ENCODE data around the gene GMIP. TPM values are rescaled to one million over a fixed set of nuclear protein-coding genes. Genes with fewer than 3 reads are reported as not detected.

The GMIP gene
- total and polyA plus RNA-seq, 2 experiments from 2014 or later = 5.1 to 22.1 TPM

DNA sequence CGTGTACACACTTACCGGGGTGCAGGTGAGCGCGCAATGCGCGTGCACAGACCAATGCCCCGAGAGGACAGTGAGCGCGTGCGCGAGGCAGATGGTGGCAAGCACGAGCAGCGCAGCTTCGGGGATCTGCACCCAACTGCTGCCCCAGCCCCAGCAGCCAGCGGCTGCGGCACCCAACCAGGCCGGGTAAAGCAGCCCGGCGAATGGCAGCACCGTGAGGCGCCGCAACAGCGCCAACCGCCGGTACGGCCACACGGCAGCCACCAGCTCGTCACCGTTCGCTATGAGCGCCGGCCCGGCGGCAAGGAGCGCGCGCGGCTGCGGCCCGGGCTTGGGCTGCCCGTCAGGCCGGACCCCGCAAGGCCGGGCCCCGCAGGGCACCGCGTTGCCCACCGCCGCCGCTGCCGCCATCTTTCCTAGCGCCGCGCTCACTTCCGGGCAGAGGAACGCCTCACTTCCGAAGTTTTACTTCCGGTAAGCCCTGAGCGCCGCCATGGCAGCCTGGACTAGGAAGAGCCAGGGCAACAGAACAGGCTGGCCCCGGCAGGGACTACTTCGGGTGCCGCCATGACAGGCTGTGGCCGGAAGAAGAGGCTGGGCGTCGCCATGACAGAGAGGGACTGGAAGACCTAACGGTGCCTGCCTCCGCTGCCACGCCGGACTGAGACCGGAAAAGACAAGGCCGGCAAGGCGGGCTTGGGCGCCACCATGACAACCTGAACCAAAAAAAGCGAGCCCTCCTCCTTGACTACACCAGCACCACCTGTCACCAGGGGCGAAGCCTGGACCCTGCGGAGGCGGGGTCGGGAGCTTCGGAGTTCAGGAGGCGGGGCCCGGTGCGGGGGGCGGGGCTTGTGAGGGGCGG lies 20.0 kb upstream of the GMIP start, which contains the start of gene ATP13A1:
ATP13A1 (minus strand) TSS at position 421 of the 865 bp plus-strand sequence; CDS start at position 411, 10 bp downstream.
- peak within 1 kb of the TSS; percentile 95 for H3K27ac Mint-ChIP-seq

DNA sequence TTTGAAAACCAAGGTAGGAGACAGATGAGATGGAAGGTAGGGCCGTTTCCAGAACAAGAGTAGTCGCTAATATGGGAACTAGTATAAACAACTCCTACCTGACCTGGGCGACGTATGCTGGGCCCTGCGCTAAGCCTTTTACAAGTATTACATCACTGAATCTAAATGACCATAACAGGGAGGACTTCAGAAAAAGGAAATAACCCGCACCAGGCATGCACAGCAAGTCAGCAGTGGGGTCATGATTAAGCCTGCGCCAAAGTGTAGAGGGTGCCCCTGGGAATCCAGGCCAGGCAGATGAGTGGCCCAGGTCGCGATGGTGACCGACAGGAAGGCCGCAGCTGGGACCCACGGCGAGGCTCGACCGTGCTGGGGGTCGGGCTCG lies 19.4 kb upstream of the GMIP start:
- peak overlapping the region; percentile 80 for H3K27ac ChIP-seq (ENCODE audit: low read depth)

More for the DNA sequence above, 20.0 kb upstream of the GMIP start, which contains the start of gene ATP13A1:
- peak within 1 kb of the TSS; percentile 92 for H3K4me3 Mint-ChIP-seq
- H3K4me3 ChIP-seq = peak within 1 kb of the TSS; percentile 95
- TF ChIP-seq STAT1 (IDR thresholded peaks at IDR 0.05; ENCODE audit: unreplicated experiment) = no peak
- TF ChIP-seq, protein P1, sequence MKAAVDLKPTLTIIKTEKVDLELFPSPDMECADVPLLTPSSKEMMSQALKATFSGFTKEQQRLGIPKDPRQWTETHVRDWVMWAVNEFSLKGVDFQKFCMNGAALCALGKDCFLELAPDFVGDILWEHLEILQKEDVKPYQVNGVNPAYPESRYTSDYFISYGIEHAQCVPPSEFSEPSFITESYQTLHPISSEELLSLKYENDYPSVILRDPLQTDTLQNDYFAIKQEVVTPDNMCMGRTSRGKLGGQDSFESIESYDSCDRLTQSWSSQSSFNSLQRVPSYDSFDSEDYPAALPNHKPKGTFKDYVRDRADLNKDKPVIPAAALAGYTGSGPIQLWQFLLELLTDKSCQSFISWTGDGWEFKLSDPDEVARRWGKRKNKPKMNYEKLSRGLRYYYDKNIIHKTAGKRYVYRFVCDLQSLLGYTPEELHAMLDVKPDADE (IDR thresholded peaks at IDR 0.05) = peak; percentile 95
- TF ChIP-seq POLR2AphosphoS5 (IDR thresholded peaks at IDR 0.05; ENCODE audit: low read depth) = peak; percentile 53; the same call in 1 of the 2 replicates
- H3K27me3 ChIP-seq (ENCODE audit: insufficient read depth) = no peaks in the 10 kb centered on the region
- H3F3A ChIP-seq (replicated peaks; ENCODE audit: low read depth) = peaks cover 21% of the 10 kb centered on the region
- H3K4me1 Mint-ChIP-seq = peaks cover 29% of the 10 kb centered on the region
- no peaks in the 10 kb centered on the region for H3K9me3 Mint-ChIP-seq
- peaks cover 9% of the 10 kb centered on the region; the same call in 1 of the 2 replicates for H3K36me3 ChIP-seq (ENCODE audit: insufficient read depth)
- peaks cover 15% of the 10 kb centered on the region for H3K4me1 ChIP-seq (ENCODE audit: insufficient read depth)
- H3K79me2 ChIP-seq (replicated peaks; ENCODE audit: insufficient read depth) = peaks cover 44% of the 10 kb centered on the region
- H3K9me2 ChIP-seq (ENCODE audit: insufficient read depth) = 0 out of 2 replicates have a peak, but pooled peaks cover 2% of the 10 kb centered on the region
- ATAC-seq (peak; percentile 83), DNase-seq (ENCODE audit: low spot score) (peak; percentile 95)
- peaks cover 9% of the 10 kb centered on the region for H3K27me3 Mint-ChIP-seq (ENCODE audit: insufficient read depth, low read depth, poor library complexity)
- H3K4me2 ChIP-seq = peak within 1 kb of the TSS; percentile 94
- H3K36me3 Mint-ChIP-seq (ENCODE audit: low read depth) = peaks cover 27% of the 10 kb centered on the region
- peak within 1 kb of the TSS; percentile 92 for H3K27ac ChIP-seq (ENCODE audit: low read depth)
- H2AFZ ChIP-seq = 0 out of 2 replicates have a peak within 1 kb of the TSS, but pooled peaks have one; percentile 72
- H4K20me1 ChIP-seq (replicated peaks; ENCODE audit: insufficient read depth) = peaks cover 10% of the 10 kb centered on the region

More for the DNA sequence above, 19.4 kb upstream of the GMIP start:
- peaks cover 33% of the 10 kb centered on the region for H3K36me3 Mint-ChIP-seq (ENCODE audit: low read depth)
- DNase-seq (ENCODE audit: low spot score) = no peak
- peaks cover 44% of the 10 kb centered on the region for H3K79me2 ChIP-seq (replicated peaks; ENCODE audit: insufficient read depth)
- peaks cover 23% of the 10 kb centered on the region for H3K4me1 Mint-ChIP-seq
- H3K27me3 ChIP-seq (ENCODE audit: insufficient read depth) = no peaks in the 10 kb centered on the region
- H3K4me2 ChIP-seq = peak overlapping the region; percentile 94
- no peaks in the 10 kb centered on the region for H3K9me3 Mint-ChIP-seq
- peaks cover 6% of the 10 kb centered on the region for H3K27me3 Mint-ChIP-seq (ENCODE audit: insufficient read depth, low read depth, poor library complexity)
- peaks cover 21% of the 10 kb centered on the region for H3F3A ChIP-seq (replicated peaks; ENCODE audit: low read depth)
- peaks cover 15% of the 10 kb centered on the region; the same call in 1 of the 2 replicates for H3K36me3 ChIP-seq (ENCODE audit: insufficient read depth)
- peaks cover 15% of the 10 kb centered on the region for H3K4me1 ChIP-seq (ENCODE audit: insufficient read depth)
- peak overlapping the region; percentile 93 for H3K27ac Mint-ChIP-seq
- TF ChIP-seq, protein P1 (IDR thresholded peaks at IDR 0.05) = no peak
- no peak for TF ChIP-seq ZNF331 (CRISPR knock-in tag; IDR thresholded peaks at IDR 0.05; ENCODE audit: low read depth)
- TF ChIP-seq EZH2phosphoT487 (IDR thresholded peaks at IDR 0.05; ENCODE audit: unreplicated experiment) = no peak
- no peak for TF ChIP-seq JUNB (IDR thresholded peaks at IDR 0.05; ENCODE audit: unreplicated experiment)
- TF ChIP-seq CREB1 (CRISPR knock-in tag; IDR thresholded peaks at IDR 0.05; ENCODE audit: low read depth) = no peak
- TF ChIP-seq EZH2 (IDR thresholded peaks at IDR 0.05; ENCODE audit: low read depth, unreplicated experiment) = no peak
- no peak for TF ChIP-seq STAT1 (IDR thresholded peaks at IDR 0.05; ENCODE audit: unreplicated experiment)
- TF ChIP-seq ZNF114 (CRISPR knock-in tag; IDR thresholded peaks at IDR 0.05) = no peak
- 0 out of 2 replicates have a peak, but pooled peaks cover 2% of the 10 kb centered on the region for H3K9me2 ChIP-seq (ENCODE audit: insufficient read depth)
- peaks cover 12% of the 10 kb centered on the region for H4K20me1 ChIP-seq (replicated peaks; ENCODE audit: insufficient read depth)
- ATAC-seq = no peak
- peak overlapping the region; percentile 95 for H3K4me3 ChIP-seq
- H3K4me3 Mint-ChIP-seq = peak overlapping the region; percentile 92
- 0 out of 2 replicates have a peak overlapping the region, but pooled peaks have one; percentile 28 for H2AFZ ChIP-seq

Measured in GM23338 (cell line).